Nephron progenitor cell (in vitro differentiated cells): ENCODE results near the gene ZNF200.
"Not testable (repeated sequence)": the region's sequence is repeated elsewhere in the genome, so short reads cannot be mapped to it uniquely, and the experiment has no call there.

ENCODE experiments used
- DNase-seq: peaks from one replicate; pipeline ENCODE4 v3.0.0; 2021
- H3K27ac Mint-ChIP-seq: 2 replicates; pipeline ENCODE4 v1.8.0; 2021; ENCODE audit warnings: mild to moderate bottlenecking, moderate library complexity, mixed read lengths
- H3K27me3 Mint-ChIP-seq: 2 replicates; pipeline ENCODE4 v1.8.0; 2021; ENCODE audit warnings: mild to moderate bottlenecking, low read depth, mixed read lengths; ENCODE audit not compliant: poor library complexity
- H3K36me3 Mint-ChIP-seq: 2 replicates; pipeline ENCODE4 v1.8.0; 2021; ENCODE audit warnings: low read depth, mixed read lengths
- H3K4me1 Mint-ChIP-seq: 2 replicates; pipeline ENCODE4 v1.8.0; 2021; ENCODE audit warnings: mixed read lengths
- H3K4me3 Mint-ChIP-seq: 2 replicates; pipeline ENCODE4 v1.8.0; 2021; ENCODE audit warnings: mild to moderate bottlenecking, moderate library complexity, mixed read lengths
- H3K9me3 Mint-ChIP-seq: 2 replicates; pipeline ENCODE4 v1.8.0; 2021; ENCODE audit warnings: mild to moderate bottlenecking, moderate library complexity, mixed read lengths
- TF ChIP-seq, protein P1 (sequence below): fragments of 200-600 bp; sonication (generic); IDR thresholded peaks from 2 replicates; pipeline ENCODE4 v1.5.0; 2021; ENCODE audit warnings: antibody characterized with exemption

Gene ZNF200

GRCh38 chr16:3212567-3212966 lies 22.4 kb downstream of the ZNF200 start:
- H3K4me3 Mint-ChIP-seq: no peak overlapping the region
- no peak overlapping the region for H3K27ac Mint-ChIP-seq
- no peak for DNase-seq
- no peaks in the 10 kb centered on the region for H3K36me3 Mint-ChIP-seq
- H3K9me3 Mint-ChIP-seq: peaks cover 78% of the 10 kb centered on the region
- no peaks in the 10 kb centered on the region for H3K4me1 Mint-ChIP-seq
- peaks cover 37% of the 10 kb centered on the region for H3K27me3 Mint-ChIP-seq
- TF ChIP-seq, protein P1, sequence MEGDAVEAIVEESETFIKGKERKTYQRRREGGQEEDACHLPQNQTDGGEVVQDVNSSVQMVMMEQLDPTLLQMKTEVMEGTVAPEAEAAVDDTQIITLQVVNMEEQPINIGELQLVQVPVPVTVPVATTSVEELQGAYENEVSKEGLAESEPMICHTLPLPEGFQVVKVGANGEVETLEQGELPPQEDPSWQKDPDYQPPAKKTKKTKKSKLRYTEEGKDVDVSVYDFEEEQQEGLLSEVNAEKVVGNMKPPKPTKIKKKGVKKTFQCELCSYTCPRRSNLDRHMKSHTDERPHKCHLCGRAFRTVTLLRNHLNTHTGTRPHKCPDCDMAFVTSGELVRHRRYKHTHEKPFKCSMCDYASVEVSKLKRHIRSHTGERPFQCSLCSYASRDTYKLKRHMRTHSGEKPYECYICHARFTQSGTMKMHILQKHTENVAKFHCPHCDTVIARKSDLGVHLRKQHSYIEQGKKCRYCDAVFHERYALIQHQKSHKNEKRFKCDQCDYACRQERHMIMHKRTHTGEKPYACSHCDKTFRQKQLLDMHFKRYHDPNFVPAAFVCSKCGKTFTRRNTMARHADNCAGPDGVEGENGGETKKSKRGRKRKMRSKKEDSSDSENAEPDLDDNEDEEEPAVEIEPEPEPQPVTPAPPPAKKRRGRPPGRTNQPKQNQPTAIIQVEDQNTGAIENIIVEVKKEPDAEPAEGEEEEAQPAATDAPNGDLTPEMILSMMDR: no peak

DNA sequence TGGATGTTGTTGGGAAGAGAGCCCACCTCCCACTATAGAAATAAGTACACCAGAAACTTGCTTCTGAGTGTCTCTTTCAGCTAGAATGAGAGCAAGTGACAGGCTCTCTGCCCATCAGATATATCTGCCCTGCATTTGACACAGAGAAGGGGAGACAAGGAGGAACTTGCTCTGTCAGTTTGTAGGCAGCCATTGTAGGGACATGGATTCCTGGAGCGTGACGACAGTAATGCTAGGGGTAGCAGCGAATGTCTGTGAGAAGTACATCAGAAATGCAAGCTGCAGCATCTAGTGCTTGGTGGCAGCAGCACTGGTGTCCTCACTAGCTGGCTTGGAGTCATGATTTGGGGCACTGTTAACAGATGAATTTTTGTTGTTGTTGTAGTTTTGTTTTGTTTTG lies 23.0 kb downstream of the ZNF200 start:
- Mint-ChIP-seq H3K4me3 (no peak overlapping the region), H3K27ac (no peak overlapping the region), H3K27me3 (peaks cover 35% of the 10 kb centered on the region), H3K36me3 (no peaks in the 10 kb centered on the region), H3K4me1 (no peaks in the 10 kb centered on the region), H3K9me3 (peaks cover 81% of the 10 kb centered on the region)
- no peak for DNase-seq
- TF ChIP-seq, protein P1: no peak

DNA sequence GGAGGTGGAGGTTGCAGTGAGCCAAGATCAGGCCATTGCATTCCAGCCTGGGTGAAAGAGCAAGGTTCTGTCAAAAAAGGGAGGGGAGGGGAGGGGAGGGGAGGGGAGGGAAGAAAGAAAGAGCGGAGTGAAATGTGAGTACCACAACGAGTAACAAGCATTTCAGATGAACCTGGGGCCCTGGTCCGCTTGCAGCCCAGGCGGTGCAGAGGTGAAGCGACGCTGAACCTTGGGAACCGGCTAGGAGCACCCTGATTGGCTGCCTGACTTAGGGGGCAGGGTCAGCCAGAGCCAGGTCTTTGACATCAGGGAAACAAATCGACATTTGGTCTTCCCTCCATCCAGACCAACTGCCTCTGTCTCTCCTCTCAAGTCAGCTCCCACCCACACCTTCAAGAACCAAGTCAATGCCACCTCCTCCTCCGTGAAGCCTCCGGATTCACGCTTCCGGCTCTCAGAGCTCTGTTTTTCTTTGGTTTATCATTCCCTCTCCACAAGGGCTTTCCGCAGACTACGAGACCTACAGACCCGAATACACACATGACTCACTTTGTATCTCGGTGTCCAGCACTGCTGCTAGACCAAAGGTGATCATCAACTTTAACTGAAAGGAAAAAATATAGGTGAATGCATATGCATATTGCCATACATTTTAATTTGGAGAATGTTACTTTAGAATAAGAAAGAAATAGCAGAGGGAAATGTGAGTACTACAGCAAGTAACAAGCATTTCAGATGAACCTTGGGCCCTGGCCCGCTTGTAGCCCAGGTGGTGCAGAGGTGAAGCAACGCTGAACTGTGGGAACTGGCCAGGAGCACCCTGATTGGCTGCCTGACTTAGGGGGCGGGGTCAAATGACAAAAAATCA lies 27.6 kb downstream of the ZNF200 start:
- Mint-ChIP-seq H3K27me3 (peaks cover 30% of the 10 kb centered on the region), H3K36me3 (no peaks in the 10 kb centered on the region), H3K4me3 (no peak overlapping the region), H3K4me1 (no peaks in the 10 kb centered on the region), H3K27ac (no peak overlapping the region), H3K9me3 (peaks cover 80% of the 10 kb centered on the region)
- TF ChIP-seq, protein P1: no peak
- DNase-seq: no peak

DNA sequence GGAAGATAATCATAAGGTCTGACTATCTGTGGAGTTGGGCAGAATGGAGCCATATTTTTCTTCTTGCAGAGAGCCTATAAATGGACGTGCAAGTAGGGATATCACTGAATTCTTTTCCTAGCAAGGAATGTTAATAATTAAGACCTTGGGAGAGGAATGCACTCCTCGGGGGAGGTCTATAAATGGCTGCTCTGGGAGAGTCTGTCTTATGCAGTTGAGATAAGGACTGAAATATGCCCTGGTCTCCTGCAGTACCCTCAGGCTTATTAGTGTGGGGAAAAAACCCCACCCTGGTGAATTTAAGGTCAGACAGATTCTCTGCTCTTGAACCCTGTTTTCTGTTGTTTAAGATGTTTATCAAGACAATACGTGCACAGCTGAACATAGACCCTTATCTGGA lies 29.0 kb downstream of the ZNF200 start:
- H3K4me1 Mint-ChIP-seq, H3K27ac Mint-ChIP-seq, H3K4me3 Mint-ChIP-seq, DNase-seq, H3K36me3 Mint-ChIP-seq: not testable (repeated sequence)
- Mint-ChIP-seq H3K9me3 (peaks cover 76% of the 10 kb centered on the region), H3K27me3 (peaks cover 42% of the 10 kb centered on the region)

GRCh38 chr16:3202903-3203539 lies 31.9 kb downstream of the ZNF200 start:
- no peak overlapping the region for H3K4me3 Mint-ChIP-seq
- DNase-seq: no peak
- no peaks in the 10 kb centered on the region for H3K36me3 Mint-ChIP-seq
- H3K9me3 Mint-ChIP-seq: peaks cover 56% of the 10 kb centered on the region
- TF ChIP-seq, protein P1: no peak
- peaks cover 58% of the 10 kb centered on the region for H3K27me3 Mint-ChIP-seq
- no peak overlapping the region for H3K27ac Mint-ChIP-seq
- no peaks in the 10 kb centered on the region for H3K4me1 Mint-ChIP-seq

GRCh38 chr16:3198334-3199072 lies 36.5 kb downstream of the ZNF200 start:
- Mint-ChIP-seq H3K4me3 (no peak overlapping the region), H3K9me3 (peaks cover 29% of the 10 kb centered on the region), H3K4me1 (no peaks in the 10 kb centered on the region), H3K27ac (no peak overlapping the region), H3K36me3 (no peaks in the 10 kb centered on the region), H3K27me3 (peaks cover 80% of the 10 kb centered on the region)
- DNase-seq: no peak
- TF ChIP-seq, protein P1: no peak

GRCh38 chr16:3197694-3198333 lies 37.1 kb downstream of the ZNF200 start:
- not testable (repeated sequence) for H3K27ac Mint-ChIP-seq, H3K4me3 Mint-ChIP-seq, DNase-seq, H3K4me1 Mint-ChIP-seq, H3K36me3 Mint-ChIP-seq
- Mint-ChIP-seq H3K27me3 (peaks cover 86% of the 10 kb centered on the region), H3K9me3 (peaks cover 36% of the 10 kb centered on the region)
